Measurements from ENCODE around the gene NFKBIE. TPM values are rescaled to one million over a fixed set of nuclear protein-coding genes. Genes with fewer than 3 reads are reported as not detected.

NFKBIE gene
- total RNA-seq, 2 donors from 2014 or later = 18.1 to 19.8 TPM

- Mint-ChIP-seq H3K36me3 (ENCODE audit: insufficient read depth in 2 of 2) (no peaks in the 10 kb centered on the region), H3K27ac (no peak overlapping the region)
Observed at GRCh38 chr6:44292661-44293365, 27.5 kb upstream of the NFKBIE start.

DNA sequence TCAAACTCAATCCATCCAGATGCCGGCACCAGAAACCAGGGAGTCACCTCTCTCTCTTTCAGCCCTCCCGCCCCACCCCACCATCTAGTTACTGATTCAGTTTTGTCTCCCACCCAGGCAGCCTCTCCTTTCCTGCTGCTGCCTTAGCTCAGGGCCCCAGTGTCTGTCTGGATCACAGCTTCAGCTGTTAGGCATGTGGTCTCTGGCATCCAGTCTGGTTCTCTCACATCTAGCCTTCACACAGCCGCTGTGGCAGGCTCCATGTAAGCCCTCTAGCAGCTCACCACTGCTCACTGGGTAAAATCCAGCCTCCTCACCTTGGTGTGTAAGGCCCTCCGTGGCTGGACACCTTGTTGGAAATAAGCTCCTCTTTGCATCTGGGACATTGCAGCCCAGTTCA, 26.5 kb upstream of the NFKBIE start:
- H3K27me3 Mint-ChIP-seq (ENCODE audit: low read depth) = peaks cover 76% of the 10 kb centered on the region
- no peak for DNase-seq
- H3K4me3 Mint-ChIP-seq = no peak overlapping the region
- H3K4me1 Mint-ChIP-seq (ENCODE audit: low read depth) = no peaks in the 10 kb centered on the region
- no peak for ATAC-seq (replicated peaks in 1 of 2)
- H3K9me3 Mint-ChIP-seq = no peaks in the 10 kb centered on the region
- H3K36me3 Mint-ChIP-seq (ENCODE audit: insufficient read depth in 2 of 2) = no peaks in the 10 kb centered on the region
- H3K27ac Mint-ChIP-seq = no peak overlapping the region

More at GRCh38 chr6:44292661-44293365, 27.5 kb upstream of the NFKBIE start:
- H3K27me3 Mint-ChIP-seq (ENCODE audit: low read depth) = peaks cover 69% of the 10 kb centered on the region
- ATAC-seq (replicated peaks in 1 of 2) = no peak
- DNase-seq = no peak
- no peak overlapping the region for H3K4me3 Mint-ChIP-seq
- H3K4me1 Mint-ChIP-seq (ENCODE audit: low read depth) = no peaks in the 10 kb centered on the region
- no peaks in the 10 kb centered on the region for H3K9me3 Mint-ChIP-seq

- H3K4me3 Mint-ChIP-seq = no peak overlapping the region
- H3K27ac Mint-ChIP-seq = no peak overlapping the region
- DNase-seq (no peak), ATAC-seq (replicated peaks in 1 of 2) (no peak)
- H3K9me3 Mint-ChIP-seq = no peaks in the 10 kb centered on the region
- H3K36me3 Mint-ChIP-seq (ENCODE audit: insufficient read depth in 2 of 2) = no peaks in the 10 kb centered on the region
- peaks cover 70% of the 10 kb centered on the region for H3K27me3 Mint-ChIP-seq (ENCODE audit: low read depth)
- H3K4me1 Mint-ChIP-seq (ENCODE audit: low read depth) = no peaks in the 10 kb centered on the region
Observed at GRCh38 chr6:44289726-44290260, 24.4 kb upstream of the NFKBIE start.

- H3K27ac Mint-ChIP-seq = no peak overlapping the region
- no peak for DNase-seq
- no peak for ATAC-seq (replicated peaks in 1 of 2)
- H3K4me1 Mint-ChIP-seq (ENCODE audit: low read depth) = no peaks in the 10 kb centered on the region
- H3K27me3 Mint-ChIP-seq (ENCODE audit: low read depth) = peaks cover 73% of the 10 kb centered on the region
- H3K9me3 Mint-ChIP-seq = no peaks in the 10 kb centered on the region
- no peaks in the 10 kb centered on the region for H3K36me3 Mint-ChIP-seq (ENCODE audit: insufficient read depth in 2 of 2)
- H3K4me3 Mint-ChIP-seq = no peak overlapping the region
Observed at GRCh38 chr6:44286747-44287146, 21.4 kb upstream of the NFKBIE start.

DNA sequence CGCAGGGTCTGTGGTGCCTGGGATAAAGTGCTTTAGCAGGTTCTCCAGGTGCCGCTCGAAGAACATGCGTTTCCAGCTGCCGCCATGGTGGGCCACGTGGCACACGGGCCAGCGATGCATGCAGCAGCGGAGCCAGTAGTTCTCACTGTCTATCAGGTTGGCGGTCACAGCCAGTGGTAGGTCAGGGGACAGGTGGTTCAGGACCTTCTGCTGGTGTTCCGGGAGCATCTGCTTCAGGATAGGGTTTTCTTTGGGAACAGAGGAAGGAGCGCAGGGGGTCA, 20.9 kb upstream of the NFKBIE start:
- Mint-ChIP-seq H3K36me3 (ENCODE audit: insufficient read depth in 2 of 2) (no peaks in the 10 kb centered on the region), H3K4me1 (ENCODE audit: low read depth) (no peaks in the 10 kb centered on the region), H3K27ac (no peak overlapping the region), H3K27me3 (ENCODE audit: low read depth) (peaks cover 68% of the 10 kb centered on the region), H3K4me3 (no peak overlapping the region), H3K9me3 (no peaks in the 10 kb centered on the region)
- no peak for ATAC-seq (replicated peaks in 1 of 2)
- no peak for DNase-seq

- Mint-ChIP-seq H3K27ac (no peak overlapping the region), H3K36me3 (ENCODE audit: insufficient read depth in 2 of 2) (no peaks in the 10 kb centered on the region), H3K4me3 (no peak overlapping the region), H3K27me3 (ENCODE audit: low read depth) (peaks cover 63% of the 10 kb centered on the region), H3K4me1 (ENCODE audit: low read depth) (no peaks in the 10 kb centered on the region), H3K9me3 (no peaks in the 10 kb centered on the region)
- DNase-seq (no peak), ATAC-seq (replicated peaks in 1 of 2) (no peak)
Observed at GRCh38 chr6:44285552-44286284, 20.4 kb upstream of the NFKBIE start.

- DNase-seq = no peak
- Mint-ChIP-seq H3K4me1 (ENCODE audit: low read depth) (peaks cover 7% of the 10 kb centered on the region), H3K9me3 (no peaks in the 10 kb centered on the region), H3K36me3 (ENCODE audit: insufficient read depth in 2 of 2) (no peaks in the 10 kb centered on the region), H3K4me3 (no peak overlapping the region), H3K27me3 (ENCODE audit: low read depth) (peaks cover 54% of the 10 kb centered on the region), H3K27ac (no peak overlapping the region)
- ATAC-seq (replicated peaks in 1 of 2) = no peak
Observed at GRCh38 chr6:44284867-44285266, 19.5 kb upstream of the NFKBIE start.

- Mint-ChIP-seq H3K4me3 (no peak overlapping the region), H3K4me1 (ENCODE audit: low read depth) (peaks cover 7% of the 10 kb centered on the region), H3K27ac (no peak overlapping the region), H3K36me3 (ENCODE audit: insufficient read depth in 2 of 2) (no peaks in the 10 kb centered on the region), H3K27me3 (ENCODE audit: low read depth) (peaks cover 52% of the 10 kb centered on the region), H3K9me3 (no peaks in the 10 kb centered on the region)
- ATAC-seq (replicated peaks in 1 of 2) (no peak), DNase-seq (no peak)
Observed at GRCh38 chr6:44284121-44284520, 18.8 kb upstream of the NFKBIE start.

DNA sequence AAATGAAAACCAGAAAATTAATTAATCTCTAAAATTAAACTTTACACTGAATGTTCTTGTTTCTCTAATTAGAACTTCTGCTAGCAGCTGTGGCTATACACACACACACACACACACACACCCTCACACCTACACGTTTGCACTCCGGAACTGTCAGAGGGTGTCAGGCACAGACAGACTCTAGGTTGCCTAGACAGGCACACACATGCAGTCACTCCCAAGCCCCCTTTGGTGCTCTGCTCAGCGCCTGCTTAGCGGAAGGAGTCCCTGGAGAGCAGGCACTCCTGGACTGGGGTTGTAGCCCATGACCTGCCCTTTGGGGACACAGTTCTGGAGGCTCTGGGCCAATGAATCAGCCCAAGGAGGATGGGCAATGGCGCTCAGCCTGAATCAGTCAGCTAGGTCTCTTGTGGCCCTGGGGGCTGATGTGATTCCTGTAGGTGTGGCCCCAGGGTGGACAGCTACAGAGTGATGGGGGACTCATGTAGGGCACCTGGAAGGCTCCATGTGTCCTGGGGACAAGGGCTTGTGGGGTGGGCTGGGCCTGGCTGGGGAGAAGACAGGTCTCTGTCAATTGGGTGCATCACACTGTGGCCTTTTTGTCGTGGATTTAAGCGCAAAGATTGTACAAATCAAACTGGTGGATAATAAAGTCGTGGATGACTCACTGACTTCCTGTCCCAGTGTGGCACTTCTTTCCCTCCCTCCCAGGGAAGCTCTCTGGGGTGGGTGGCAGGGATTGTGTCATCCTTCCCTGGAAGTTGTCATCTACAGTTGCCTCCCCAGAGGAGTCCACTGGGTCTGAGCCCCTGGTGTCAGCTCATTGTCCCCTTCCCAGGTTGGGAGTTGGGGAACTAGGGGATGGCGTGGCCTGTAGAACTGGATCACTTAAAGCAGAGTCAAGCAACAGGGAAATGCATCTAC, 13.7 kb upstream of the NFKBIE start:
- Mint-ChIP-seq H3K27me3 (ENCODE audit: low read depth) (peaks cover 51% of the 10 kb centered on the region), H3K27ac (no peak overlapping the region)
- no peak for DNase-seq

DNA sequence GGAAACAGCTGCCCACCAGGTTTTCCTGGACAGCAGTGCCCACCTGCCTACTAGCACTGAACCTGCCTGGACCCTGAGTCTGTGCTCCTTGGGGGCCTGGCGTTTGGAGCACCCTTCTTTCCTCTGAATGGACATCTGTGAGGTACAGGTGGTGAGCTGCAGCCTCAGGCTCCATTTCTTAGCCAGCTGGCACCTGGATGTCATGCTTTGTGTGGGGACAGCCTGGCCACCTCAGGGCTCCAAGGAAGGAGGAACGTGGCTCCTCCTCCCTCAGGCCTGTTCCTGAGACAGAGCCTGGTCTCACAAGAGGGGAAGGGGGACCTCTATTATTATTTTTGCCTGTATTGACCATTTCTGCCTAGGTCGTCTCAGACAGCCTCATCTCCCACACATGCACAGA, 13.0 kb upstream of the NFKBIE start:
- Mint-ChIP-seq H3K4me3 (no peak overlapping the region), H3K27me3 (ENCODE audit: low read depth) (peaks cover 49% of the 10 kb centered on the region), H3K4me1 (ENCODE audit: low read depth) (peaks cover 7% of the 10 kb centered on the region), H3K27ac (no peak overlapping the region), H3K9me3 (no peaks in the 10 kb centered on the region), H3K36me3 (ENCODE audit: insufficient read depth in 2 of 2) (no peaks in the 10 kb centered on the region)
- no peak for DNase-seq
- no peak for ATAC-seq (replicated peaks in 1 of 2)

More for the DNA sequence above, 13.7 kb upstream of the NFKBIE start:
- Mint-ChIP-seq H3K4me1 (ENCODE audit: low read depth) (peaks cover 7% of the 10 kb centered on the region), H3K4me3 (no peak overlapping the region), H3K36me3 (ENCODE audit: insufficient read depth in 2 of 2) (no peaks in the 10 kb centered on the region), H3K9me3 (no peaks in the 10 kb centered on the region)
- no peak for ATAC-seq (replicated peaks in 1 of 2)

DNA sequence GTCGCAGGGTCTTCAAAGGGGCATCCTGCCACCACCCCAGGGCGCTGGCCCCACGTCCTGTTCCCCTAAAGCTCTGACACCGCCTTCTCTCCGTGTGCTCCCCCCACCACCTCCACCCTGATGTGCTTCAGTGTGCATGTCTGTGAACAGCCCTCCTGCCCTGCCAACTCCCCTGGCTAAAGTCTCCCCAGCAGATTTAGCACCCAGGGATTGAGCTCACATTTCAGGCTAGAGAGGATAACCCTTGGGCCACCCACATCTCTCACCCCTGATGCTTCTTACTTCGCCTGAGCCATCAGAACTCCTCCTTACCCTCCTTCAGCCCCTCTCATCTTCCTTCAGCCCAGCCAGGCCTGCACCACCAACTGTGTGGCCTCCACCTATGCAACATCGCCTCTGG, 12.4 kb upstream of the NFKBIE start:
- Mint-ChIP-seq H3K36me3 (ENCODE audit: insufficient read depth in 2 of 2) (no peaks in the 10 kb centered on the region), H3K27ac (no peak overlapping the region), H3K9me3 (no peaks in the 10 kb centered on the region), H3K4me3 (no peak overlapping the region), H3K4me1 (ENCODE audit: low read depth) (peaks cover 7% of the 10 kb centered on the region), H3K27me3 (ENCODE audit: low read depth) (peaks cover 50% of the 10 kb centered on the region)
- DNase-seq (no peak), ATAC-seq (replicated peaks in 1 of 2) (no peak)

- ATAC-seq (replicated peaks in 1 of 2) (no peak), DNase-seq (no peak)
- Mint-ChIP-seq H3K27me3 (ENCODE audit: low read depth) (peaks cover 58% of the 10 kb centered on the region), H3K4me1 (ENCODE audit: low read depth) (peaks cover 7% of the 10 kb centered on the region), H3K36me3 (ENCODE audit: insufficient read depth in 2 of 2) (no peaks in the 10 kb centered on the region), H3K27ac (no peak overlapping the region), H3K9me3 (no peaks in the 10 kb centered on the region), H3K4me3 (peak overlapping the region in 1 of 2 donors; percentile 57)
Observed at GRCh38 chr6:44276667-44277640, 11.6 kb upstream of the NFKBIE start.

Measured in activated T-cell treated with anti-CD3 and anti-CD28 coated beads, Interleukin-2, amount 50 U/mL, for 72 hours (primary cell).